GM13976 (cell line): ENCODE measurements around the gene HDGFL1.

Experiments
- DNase-seq: peaks from one replicate; pipeline ENCODE4 v3.0.0; 2012; ENCODE audit warnings: low spot score
- in situ Hi-C: fragments of 300-500 bp; cut with MboI; formaldehyde crosslinking; loops from one replicate; pipeline ENCODE4 v1.12.0; 2022; ENCODE audit warnings: low sequenced_read_pairs, mixed read lengths, inconsistent platforms; ENCODE audit not compliant: unreplicated experiment
- TF ChIP-seq, protein P1 (sequence below): IDR thresholded peaks from 2 replicates; pipeline ENCODE4 v1.5.1; 2012; ENCODE audit warnings: borderline replicate concordance, mild to moderate bottlenecking; ENCODE audit not compliant: insufficient read depth; ENCODE audit errors: extremely low read depth, missing control alignments, control extremely low read depth

HDGFL1 gene

GRCh38 chr6:22568854-22569253 is 512 bp upstream of the HDGFL1 start:
- in situ Hi-C loops: no loop called here
- peak; percentile 3 for DNase-seq
- TF ChIP-seq, protein P1, sequence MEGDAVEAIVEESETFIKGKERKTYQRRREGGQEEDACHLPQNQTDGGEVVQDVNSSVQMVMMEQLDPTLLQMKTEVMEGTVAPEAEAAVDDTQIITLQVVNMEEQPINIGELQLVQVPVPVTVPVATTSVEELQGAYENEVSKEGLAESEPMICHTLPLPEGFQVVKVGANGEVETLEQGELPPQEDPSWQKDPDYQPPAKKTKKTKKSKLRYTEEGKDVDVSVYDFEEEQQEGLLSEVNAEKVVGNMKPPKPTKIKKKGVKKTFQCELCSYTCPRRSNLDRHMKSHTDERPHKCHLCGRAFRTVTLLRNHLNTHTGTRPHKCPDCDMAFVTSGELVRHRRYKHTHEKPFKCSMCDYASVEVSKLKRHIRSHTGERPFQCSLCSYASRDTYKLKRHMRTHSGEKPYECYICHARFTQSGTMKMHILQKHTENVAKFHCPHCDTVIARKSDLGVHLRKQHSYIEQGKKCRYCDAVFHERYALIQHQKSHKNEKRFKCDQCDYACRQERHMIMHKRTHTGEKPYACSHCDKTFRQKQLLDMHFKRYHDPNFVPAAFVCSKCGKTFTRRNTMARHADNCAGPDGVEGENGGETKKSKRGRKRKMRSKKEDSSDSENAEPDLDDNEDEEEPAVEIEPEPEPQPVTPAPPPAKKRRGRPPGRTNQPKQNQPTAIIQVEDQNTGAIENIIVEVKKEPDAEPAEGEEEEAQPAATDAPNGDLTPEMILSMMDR: no peak

DNA sequence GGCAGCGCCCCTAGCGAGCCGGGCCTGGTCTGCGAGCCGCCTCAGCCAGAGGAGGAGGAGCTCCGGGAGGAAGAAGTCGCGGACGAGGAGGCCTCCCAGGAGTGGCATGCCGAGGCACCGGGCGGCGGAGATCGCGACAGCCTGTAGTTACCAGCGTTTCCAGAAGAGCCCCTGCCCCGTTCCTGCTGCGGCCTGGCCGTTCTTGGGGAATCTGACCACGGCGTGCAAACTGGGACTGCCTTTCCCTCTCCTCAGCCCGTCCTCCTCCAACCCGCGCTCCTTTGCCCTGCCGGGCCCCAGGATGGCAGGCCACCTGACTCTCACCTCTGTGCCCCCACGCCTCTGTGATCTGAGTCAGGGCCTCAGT is 802 bp downstream of the HDGFL1 start:
- TF ChIP-seq, protein P1: no peak
- in situ Hi-C loops: no loop called here
- peak; percentile 3 for DNase-seq

- no peak for DNase-seq
- TF ChIP-seq, protein P1: no peak
- in situ Hi-C loops: no loop called here
These were observed 5.8 kb downstream of the HDGFL1 start for GRCh38 chr6:22575190-22575589.

DNA sequence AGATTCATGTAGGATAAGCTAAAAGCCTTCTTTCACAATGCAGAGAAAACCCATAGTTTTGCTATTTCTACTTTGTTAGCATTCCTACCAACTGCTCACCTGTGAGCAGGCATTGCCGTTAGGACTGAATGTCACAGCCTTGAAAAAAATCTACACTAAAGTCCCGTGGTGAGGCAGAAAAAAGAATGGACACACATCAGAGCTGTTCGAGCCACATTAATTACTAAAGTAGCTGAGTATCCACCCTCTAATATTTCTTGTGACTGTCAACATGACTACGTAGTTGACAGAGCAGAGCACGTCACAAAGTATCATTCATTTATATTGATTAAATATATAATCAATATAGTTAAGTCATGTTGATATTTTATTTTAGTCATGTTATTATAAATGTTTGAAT is 10.1 kb downstream of the HDGFL1 start:
- TF ChIP-seq, protein P1: no peak
- no peak for DNase-seq
- in situ Hi-C loops: no loop called here

GRCh38 chr6:22580337-22580736 is 11.0 kb downstream of the HDGFL1 start:
- TF ChIP-seq, protein P1: no peak
- in situ Hi-C loops: no loop called here
- no peak for DNase-seq

DNA sequence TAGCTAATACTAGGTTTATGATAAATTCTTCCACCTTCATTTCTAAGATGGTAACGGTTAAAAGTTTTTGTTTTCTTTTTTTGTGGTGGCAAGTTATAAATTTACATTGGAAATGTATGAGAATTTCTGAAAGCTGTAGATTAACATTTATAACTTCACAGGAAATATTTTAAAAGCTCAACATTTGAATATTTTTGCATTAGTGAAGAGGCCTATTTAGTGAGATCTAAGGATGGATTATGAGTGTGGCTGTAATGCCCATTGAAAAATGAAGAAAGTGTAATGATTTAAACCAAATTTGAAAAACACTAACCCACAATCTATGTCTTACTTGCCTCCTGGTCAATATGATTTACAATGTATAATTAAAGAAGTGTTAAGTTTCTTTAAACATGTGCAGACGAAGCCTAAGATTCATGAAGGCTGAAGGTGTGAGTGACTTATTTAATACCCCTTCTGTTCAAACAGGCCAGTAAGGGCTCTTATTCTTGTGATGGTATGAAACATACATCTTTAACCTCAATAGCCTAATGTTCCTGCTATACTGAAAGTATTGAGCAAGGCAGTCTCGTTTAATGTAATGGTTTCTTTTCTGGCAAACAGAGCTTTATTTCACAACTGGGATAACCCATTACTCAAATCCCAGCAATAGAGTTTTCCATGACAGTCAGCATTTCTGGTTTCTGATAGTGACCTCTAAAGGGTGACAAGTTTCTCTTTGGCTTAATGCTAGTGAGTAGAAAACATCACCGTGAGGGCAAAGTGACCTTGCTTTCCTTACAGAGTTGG is 13.2 kb downstream of the HDGFL1 start:
- in situ Hi-C loops: no loop called here
- no peak for DNase-seq
- TF ChIP-seq, protein P1: no peak
